HepG2 (cell line): ENCODE results near the gene NSD1. TPM values are rescaled to one million over a fixed set of nuclear protein-coding genes. Genes with fewer than 3 reads are reported as not detected.
A peak's percentile ranks its signal among the peaks of the same experiment; 100 is the strongest.

ENCODE experiments used
- ELF1 ChIP-seq: sonication (generic); formaldehyde crosslinking; IDR thresholded peaks from 2 replicates; pipeline ENCODE4 v1.4.0; 2020; ENCODE audit warnings: missing genetic modification reagents
- ELK4 ChIP-seq: sonication (generic); formaldehyde crosslinking; IDR thresholded peaks from 2 replicates; pipeline ENCODE4 v1.9.0; 2021; ENCODE audit warnings: missing genetic modification reagents, borderline replicate concordance
- HDAC1 ChIP-seq: sonication (generic); formaldehyde crosslinking; IDR thresholded peaks from 2 replicates; pipeline ENCODE4 v1.5.1; 2020; ENCODE audit warnings: mild to moderate bottlenecking, missing genetic modification reagents
- HNRNPK ChIP-seq: fragments of 200-400 bp; formaldehyde crosslinking; IDR thresholded peaks from 2 replicates; pipeline ENCODE4 v1.6.1; 2018; ENCODE audit warnings: low read length, low read depth, moderate library complexity, mild to moderate bottlenecking; ENCODE audit not compliant: poor library complexity, severe bottlenecking
- KAT2B ChIP-seq: fragments of 150-350 bp; IDR thresholded peaks from 2 replicates; pipeline ENCODE4 v1.6.1; 2014; ENCODE audit warnings: low read depth, low read length, borderline replicate concordance
- MAFK ChIP-seq, 2 experiments: IDR thresholded peaks in 1 of 2; conservative IDR thresholded peaks in 1 of 2; 2 replicates each; pipeline ENCODE4 v1.6.1; 2011; ENCODE audit warnings: improper control_type of control experiment in 2 of 2, low read length in 2 of 2
- NAIF1 ChIP-seq: sonication (generic); formaldehyde crosslinking; IDR thresholded peaks from 2 replicates; pipeline ENCODE4 v1.5.0; 2020; ENCODE audit warnings: mild to moderate bottlenecking, missing genetic modification reagents, borderline replicate concordance
- PAWR ChIP-seq: sonication (generic); formaldehyde crosslinking; IDR thresholded peaks from 2 replicates; pipeline ENCODE4 v1.4.0; 2020; ENCODE audit warnings: missing genetic modification reagents, mild to moderate bottlenecking, borderline replicate concordance
- TBL1XR1 ChIP-seq: fragments of 150-350 bp; IDR thresholded peaks from 2 replicates; pipeline ENCODE4 v1.6.1; 2014; ENCODE audit warnings: borderline replicate concordance, low read length; ENCODE audit not compliant: partially characterized antibody
- ZNF350 ChIP-seq: sonication (generic); formaldehyde crosslinking; IDR thresholded peaks from 2 replicates; pipeline ENCODE4 v1.4.0; 2020; ENCODE audit warnings: mild to moderate bottlenecking, low read depth, missing genetic modification reagents, borderline replicate concordance
- ZNF609 ChIP-seq: sonication (generic); formaldehyde crosslinking; IDR thresholded peaks from 2 replicates; pipeline ENCODE4 v1.4.0; 2020; ENCODE audit warnings: mild to moderate bottlenecking, missing genetic modification reagents, borderline replicate concordance
- ZNF788 ChIP-seq: sonication (generic); formaldehyde crosslinking; IDR thresholded peaks from 2 replicates; pipeline ENCODE4 v1.5.0; 2020; ENCODE audit warnings: mild to moderate bottlenecking, missing genetic modification reagents, borderline replicate concordance
- ZNF790 ChIP-seq: sonication (generic); formaldehyde crosslinking; IDR thresholded peaks from 2 replicates; pipeline ENCODE4 v1.8.0; 2022; ENCODE audit warnings: missing genetic modification reagents, mild to moderate bottlenecking, borderline replicate concordance
- ZNF891 ChIP-seq: sonication (generic); formaldehyde crosslinking; IDR thresholded peaks from 2 replicates; pipeline ENCODE4 v1.5.0; 2020; ENCODE audit warnings: mild to moderate bottlenecking, missing genetic modification reagents
- polyA plus RNA-seq, 8 experiments: library from polyadenylated mRNA; depleted of rRNA in 3 of 8; stranded (reverse) in 7 of 8; unstranded in 1 of 8; fragments of >200 nt; fragmentation: Illumina TruSeq in 4 of 8; extraction: Trizol in 4 of 8; gene quantifications; 2 replicates each; pipeline versions ENCODE4 v1.2.1 to v1.2.3, GENCODE V29; 2011 to 2016; ENCODE audit warnings: low read depth in 4 of 8, missing spikeins in 1 of 8, mixed read lengths in 1 of 8; ENCODE audit not compliant: insufficient read depth in 1 of 8
- total RNA-seq, 5 experiments: library from RNA; depleted of rRNA; stranded (reverse); fragments of >200 nt; fragmentation: Illumina TruSeq; extraction: Trizol; gene quantifications; 2 replicates each; pipeline ENCODE4 v1.2.3, GENCODE V29; 2016; ENCODE audit warnings: low read depth in 1 of 5
- TF ChIP-seq, protein P1 (sequence below): IDR thresholded peaks from 2 replicates; pipeline ENCODE4 v1.6.1; 2016
- TF ChIP-seq, protein P2 (sequence below): sonication (generic); formaldehyde crosslinking; IDR thresholded peaks from 2 replicates; pipeline ENCODE4 v1.5.0; 2020; ENCODE audit warnings: mild to moderate bottlenecking, missing genetic modification reagents, borderline replicate concordance
- TF ChIP-seq, protein P3 (sequence below): sonication (generic); formaldehyde crosslinking; conservative IDR thresholded peaks from 2 replicates; pipeline ENCODE4 v1.4.0; 2020; ENCODE audit warnings: missing genetic modification reagents

NSD1 gene
- total and polyA plus RNA-seq, 2 of the 13 experiments (the other 11 are each of a cell fraction or from before 2014, with no cell fraction given), result 0.01 to 0.09 TPM

DNA sequence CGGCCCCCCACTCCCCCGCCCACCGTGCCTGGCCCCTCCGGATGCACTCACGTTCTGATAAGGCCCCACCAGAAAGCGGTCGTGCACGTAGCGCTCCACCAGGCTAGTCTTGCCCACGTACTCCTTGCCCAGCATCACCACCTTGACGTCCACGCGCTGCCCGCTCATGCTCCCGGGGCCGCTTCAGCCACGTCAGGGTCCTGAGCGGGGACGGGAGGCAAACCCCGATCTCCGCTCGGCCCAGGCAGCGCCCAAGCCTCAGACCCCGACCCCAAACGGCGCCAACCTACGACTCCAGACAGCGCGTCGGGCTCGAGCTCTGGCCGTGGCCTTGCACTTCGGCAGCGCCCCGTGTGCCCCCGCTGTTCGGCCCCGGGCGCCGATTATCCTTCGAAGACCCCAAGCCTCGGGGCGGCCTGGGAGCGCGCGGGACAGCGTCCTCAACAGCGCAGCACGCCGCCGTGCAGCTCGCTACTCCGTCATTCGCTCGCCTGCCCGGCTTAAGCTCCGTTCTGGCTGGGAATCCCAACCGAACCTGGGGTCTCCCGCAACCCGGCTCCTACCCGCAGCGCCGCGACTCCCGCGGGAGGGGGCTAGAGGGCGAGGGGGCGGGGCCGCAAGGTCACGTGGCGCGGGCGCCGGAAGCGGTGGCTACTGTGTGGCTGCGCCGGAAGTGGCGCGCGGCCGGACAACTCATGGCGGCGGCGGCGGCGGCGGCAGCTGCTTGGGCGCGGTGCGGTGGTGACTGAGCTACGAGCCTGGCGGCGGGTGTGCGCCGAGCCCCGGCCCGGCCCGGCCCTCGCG is 169.8 kb downstream of the NSD1 start, which contains the start of the genes PRELID1 and RAB24 (continued):
- TF ChIP-seq, protein P1, sequence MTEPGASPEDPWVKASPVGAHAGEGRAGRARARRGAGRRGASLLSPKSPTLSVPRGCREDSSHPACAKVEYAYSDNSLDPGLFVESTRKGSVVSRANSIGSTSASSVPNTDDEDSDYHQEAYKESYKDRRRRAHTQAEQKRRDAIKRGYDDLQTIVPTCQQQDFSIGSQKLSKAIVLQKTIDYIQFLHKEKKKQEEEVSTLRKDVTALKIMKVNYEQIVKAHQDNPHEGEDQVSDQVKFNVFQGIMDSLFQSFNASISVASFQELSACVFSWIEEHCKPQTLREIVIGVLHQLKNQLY, result peak; percentile 38; the same call in 1 of the 2 replicates
- TF ChIP-seq, protein P2, sequence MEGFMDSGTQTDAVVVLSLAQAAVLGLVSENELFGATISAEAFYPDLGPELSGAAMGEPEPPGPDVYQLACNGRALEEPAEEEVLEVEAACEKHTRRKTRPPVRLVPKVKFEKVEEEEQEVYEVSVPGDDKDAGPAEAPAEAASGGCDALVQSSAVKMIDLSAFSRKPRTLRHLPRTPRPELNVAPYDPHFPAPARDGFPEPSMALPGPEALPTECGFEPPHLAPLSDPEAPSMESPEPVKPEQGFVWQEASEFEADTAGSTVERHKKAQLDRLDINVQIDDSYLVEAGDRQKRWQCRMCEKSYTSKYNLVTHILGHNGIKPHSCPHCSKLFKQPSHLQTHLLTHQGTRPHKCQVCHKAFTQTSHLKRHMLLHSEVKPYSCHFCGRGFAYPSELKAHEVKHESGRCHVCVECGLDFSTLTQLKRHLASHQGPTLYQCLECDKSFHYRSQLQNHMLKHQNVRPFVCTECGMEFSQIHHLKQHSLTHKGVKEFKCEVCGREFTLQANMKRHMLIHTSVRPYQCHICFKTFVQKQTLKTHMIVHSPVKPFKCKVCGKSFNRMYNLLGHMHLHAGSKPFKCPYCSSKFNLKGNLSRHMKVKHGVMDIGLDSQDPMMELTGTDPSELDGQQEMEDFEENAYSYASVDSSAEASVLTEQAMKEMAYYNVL (CRISPR knock-in tag), result no peak
- TF ChIP-seq ZNF350 (CRISPR knock-in tag), result 0 out of 2 replicates have a peak, but pooled peaks have one; percentile 23
- 0 out of 2 replicates have a peak, but pooled peaks have one; percentile 89 for TF ChIP-seq PAWR (CRISPR knock-in tag)
- peak; percentile 90 for TF ChIP-seq HDAC1
- 0 out of 2 replicates have a peak, but pooled peaks have one; percentile 55 for TF ChIP-seq ELK4 (CRISPR knock-in tag)
- TF ChIP-seq TBL1XR1, result peak; percentile 8
- peak; percentile 64; the same call in 1 of the 2 replicates for TF ChIP-seq NAIF1
- TF ChIP-seq ZNF790 (CRISPR knock-in tag), result 0 out of 2 replicates have a peak, but pooled peaks have one; percentile 49
- peak; percentile 12 for TF ChIP-seq HNRNPK
- TF ChIP-seq ELF1 (CRISPR knock-in tag), result no peak; the same call in 1 of the 2 replicates
- TF ChIP-seq ZNF891 (CRISPR knock-in tag), result peak; percentile 84
- TF ChIP-seq, protein P3, sequence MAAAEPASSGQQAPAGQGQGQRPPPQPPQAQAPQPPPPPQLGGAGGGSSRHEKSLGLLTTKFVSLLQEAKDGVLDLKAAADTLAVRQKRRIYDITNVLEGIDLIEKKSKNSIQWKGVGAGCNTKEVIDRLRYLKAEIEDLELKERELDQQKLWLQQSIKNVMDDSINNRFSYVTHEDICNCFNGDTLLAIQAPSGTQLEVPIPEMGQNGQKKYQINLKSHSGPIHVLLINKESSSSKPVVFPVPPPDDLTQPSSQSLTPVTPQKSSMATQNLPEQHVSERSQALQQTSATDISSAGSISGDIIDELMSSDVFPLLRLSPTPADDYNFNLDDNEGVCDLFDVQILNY (CRISPR knock-in tag), result no peak; the same call in 1 of the 2 replicates
- peak; percentile 66; the same call in 1 of the 2 replicates for TF ChIP-seq ZNF609 (CRISPR knock-in tag)
- TF ChIP-seq KAT2B, result no peak
- TF ChIP-seq ZNF788 (CRISPR knock-in tag), result peak; percentile 43; the same call in 1 of the 2 replicates
- no peak for TF ChIP-seq MAFK (conservative IDR thresholded peaks at IDR 0.05 in 1 of 2, IDR thresholded peaks at IDR 0.05 in 1 of 2; ENCODE audit: low read length in 2 of 2)
